Measurements from ENCODE around the gene WDFY1.

- TF ChIP-seq CTCF (conservative IDR thresholded peaks at IDR 0.05) (no peak), ZFX (IDR thresholded peaks at IDR 0.05) (no peak)
These were observed 81.6 kb downstream of the WDFY1 start for GRCh38 chr2:223863491-223863890.

Measured in C4-2B (cell line).